LNCaP clone FGC (cell line): ENCODE data around the gene ARL3.

Experiments used
- DNase-seq: peaks from one replicate; pipeline ENCODE4 v3.0.0-alpha.2; 2011; ENCODE audit warnings: low read depth
- H3K4me3 ChIP-seq: 2 replicates; pipeline ENCODE4 v1.5.1; 2011; ENCODE audit warnings: mild to moderate bottlenecking, low read depth, low read length, control low read depth
- TF ChIP-seq, protein P1 (sequence below): IDR thresholded peaks from 2 replicates; pipeline ENCODE4 v1.5.1; 2012; ENCODE audit warnings: mild to moderate bottlenecking; ENCODE audit not compliant: control insufficient read depth, insufficient read depth; ENCODE audit errors: extremely low read depth

Gene ARL3

DNA sequence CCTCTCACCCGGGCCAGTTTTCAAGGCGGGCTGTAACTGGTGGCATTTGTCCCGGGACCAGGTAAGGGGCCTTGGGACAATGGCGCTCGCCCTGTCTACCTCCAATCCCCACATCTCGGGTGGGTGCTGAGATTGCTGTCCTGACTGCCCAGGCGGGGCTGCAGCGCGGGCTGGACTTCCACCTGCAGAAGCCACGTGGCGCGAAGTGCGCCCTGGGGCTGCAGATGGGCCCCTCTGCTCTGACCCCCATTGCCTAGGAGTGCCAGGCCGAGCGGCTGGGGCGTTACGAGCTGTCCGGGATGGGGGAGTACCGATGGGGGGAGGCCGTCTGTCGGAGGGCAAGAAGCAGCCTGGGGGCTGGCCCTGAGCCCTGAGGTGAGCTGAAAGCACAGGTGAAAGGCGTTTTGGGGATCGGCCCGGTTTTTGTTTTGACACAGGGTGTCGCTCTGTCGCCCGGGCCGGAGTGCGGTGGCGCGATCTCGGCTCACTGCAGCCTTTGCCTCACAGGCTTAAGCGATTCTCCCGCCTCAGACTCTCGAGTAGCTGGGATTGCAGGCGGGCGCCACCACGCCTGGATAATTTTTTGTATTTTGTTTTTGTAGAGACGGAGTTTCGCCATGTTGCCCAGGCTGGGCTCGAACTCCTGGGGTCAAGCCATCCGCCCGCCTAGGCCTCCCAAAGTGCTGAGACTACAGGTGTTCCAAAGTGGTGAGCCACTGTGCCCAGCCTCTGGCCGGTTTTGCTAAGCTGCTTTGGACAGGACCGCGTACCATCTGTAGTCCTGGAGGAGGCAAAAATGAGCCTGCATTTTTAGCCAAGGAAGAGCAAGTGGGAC, 641 bp upstream of the ARL3 start, which contains the start of gene SFXN2:
TSS of gene SFXN2 (plus strand) at position 16 of the 835 bp plus-strand sequence. CDS start 12,001 bp downstream, outside the sequence.
- TF ChIP-seq, protein P1, sequence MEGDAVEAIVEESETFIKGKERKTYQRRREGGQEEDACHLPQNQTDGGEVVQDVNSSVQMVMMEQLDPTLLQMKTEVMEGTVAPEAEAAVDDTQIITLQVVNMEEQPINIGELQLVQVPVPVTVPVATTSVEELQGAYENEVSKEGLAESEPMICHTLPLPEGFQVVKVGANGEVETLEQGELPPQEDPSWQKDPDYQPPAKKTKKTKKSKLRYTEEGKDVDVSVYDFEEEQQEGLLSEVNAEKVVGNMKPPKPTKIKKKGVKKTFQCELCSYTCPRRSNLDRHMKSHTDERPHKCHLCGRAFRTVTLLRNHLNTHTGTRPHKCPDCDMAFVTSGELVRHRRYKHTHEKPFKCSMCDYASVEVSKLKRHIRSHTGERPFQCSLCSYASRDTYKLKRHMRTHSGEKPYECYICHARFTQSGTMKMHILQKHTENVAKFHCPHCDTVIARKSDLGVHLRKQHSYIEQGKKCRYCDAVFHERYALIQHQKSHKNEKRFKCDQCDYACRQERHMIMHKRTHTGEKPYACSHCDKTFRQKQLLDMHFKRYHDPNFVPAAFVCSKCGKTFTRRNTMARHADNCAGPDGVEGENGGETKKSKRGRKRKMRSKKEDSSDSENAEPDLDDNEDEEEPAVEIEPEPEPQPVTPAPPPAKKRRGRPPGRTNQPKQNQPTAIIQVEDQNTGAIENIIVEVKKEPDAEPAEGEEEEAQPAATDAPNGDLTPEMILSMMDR: peak; percentile 47
- H3K4me3 ChIP-seq: peak within 1 kb of the TSS; percentile 92
- no peak for DNase-seq

DNA sequence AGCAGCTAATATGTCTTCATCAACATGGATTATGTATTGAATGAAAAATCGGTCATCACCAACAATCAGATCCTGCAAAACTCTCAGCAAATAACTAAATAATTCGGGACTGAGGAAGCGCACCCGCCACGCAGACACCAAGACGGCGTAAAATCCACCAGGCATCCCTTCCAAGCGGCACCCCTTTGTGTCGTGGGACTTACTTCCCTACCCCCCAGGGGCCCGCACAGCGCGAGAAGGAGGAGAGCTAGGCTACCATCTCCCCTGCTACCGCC, 721 bp downstream of the ARL3 start:
- no peak for DNase-seq
- H3K4me3 ChIP-seq: peak overlapping the region; percentile 92
- TF ChIP-seq, protein P1: 0 out of 2 replicates have a peak, but pooled peaks have one; percentile 19

DNA sequence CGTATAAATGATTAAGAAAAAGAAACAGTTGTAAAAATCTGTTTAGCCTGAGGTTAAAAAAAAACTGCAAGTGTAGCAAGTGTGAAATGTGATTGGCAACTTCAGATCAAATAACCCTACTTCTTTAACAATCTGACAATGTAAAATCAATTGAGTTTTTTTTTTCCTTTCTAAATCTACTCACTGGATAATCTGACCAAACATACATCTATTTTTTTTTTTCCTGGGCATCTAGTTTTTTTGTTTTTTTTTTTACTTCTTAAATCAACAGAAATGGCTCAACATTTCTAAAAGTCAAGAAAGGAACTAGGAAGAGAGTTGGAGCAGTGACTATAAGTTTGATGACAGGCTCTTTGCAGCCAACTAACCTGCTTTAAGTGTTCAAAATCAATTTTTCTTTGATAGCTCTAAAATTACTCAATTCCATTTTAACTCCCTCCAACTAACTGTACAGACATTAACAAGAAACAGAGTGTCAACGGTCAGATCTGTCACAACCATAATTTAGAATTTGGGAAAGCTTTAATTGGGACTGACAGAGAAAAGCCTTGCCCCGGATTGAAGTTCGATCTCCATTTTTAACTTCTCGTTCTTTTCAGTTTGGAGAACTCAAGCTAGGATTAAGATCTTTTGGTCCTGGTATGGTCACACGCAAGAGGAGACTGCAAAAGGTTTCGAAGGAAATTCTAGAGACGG, 1.2 kb downstream of the ARL3 start:
- peak overlapping the region; percentile 92 for H3K4me3 ChIP-seq
- TF ChIP-seq, protein P1: no peak
- DNase-seq: no peak

DNA sequence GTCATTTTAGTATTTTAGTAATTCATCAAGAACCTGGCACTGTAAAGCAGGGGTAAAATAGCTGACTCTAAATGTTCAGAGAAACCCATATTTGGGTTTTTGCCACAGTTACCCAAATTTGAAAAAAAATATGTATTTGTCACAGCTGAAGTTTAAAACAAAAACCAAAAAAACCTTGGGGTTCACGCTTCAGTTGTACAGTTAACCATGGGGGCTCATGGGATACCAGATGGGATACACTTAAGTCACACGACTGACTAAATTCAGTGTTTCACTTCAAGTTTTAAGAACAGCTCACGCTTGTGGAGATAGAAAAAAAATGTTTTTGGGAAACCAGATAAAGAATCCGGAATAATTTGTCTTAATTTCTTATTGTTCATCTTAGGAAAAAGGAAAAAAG, 2.1 kb downstream of the ARL3 start:
- no peak overlapping the region for H3K4me3 ChIP-seq
- DNase-seq: no peak
- TF ChIP-seq, protein P1: no peak

DNA sequence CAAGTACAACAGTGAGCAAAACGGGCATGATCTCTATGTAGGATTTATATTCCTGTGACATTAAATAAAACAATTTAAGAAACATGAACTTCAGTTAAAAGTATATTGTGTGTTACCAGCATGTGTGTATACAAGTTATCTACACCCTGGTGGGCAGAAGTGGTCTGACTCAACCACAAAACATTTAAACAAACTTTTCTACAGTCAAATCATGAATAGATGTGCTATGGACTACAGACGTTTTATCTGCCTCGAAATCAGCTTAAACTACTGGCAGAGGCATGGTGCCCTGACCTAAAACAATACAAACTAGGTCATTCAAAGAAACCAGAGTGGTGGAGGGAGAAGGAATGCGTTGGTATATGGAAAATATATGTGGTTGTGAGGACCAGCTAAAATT, 3.6 kb downstream of the ARL3 start:
- TF ChIP-seq, protein P1: no peak
- H3K4me3 ChIP-seq: no peak overlapping the region
- no peak for DNase-seq

DNA sequence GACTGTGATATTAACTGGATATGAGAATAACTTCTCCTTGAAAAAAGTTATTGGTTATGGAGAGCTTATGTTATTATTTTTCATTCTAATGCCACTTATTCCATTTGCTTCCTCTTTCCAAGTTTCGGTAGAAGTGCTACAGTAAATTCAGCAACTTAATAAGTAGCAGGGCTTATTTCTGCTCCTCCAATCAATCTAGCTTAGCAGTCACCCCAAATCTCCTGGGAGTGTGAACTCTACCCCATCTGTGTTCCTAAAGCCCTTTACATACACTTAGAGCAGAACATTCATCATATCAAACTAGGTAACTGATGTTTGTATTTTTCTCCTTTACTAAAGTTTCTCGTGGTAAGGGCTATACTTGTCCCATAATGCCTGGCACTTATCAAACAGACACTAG, 8.7 kb downstream of the ARL3 start:
- no peak for DNase-seq
- no peak overlapping the region for H3K4me3 ChIP-seq
- TF ChIP-seq, protein P1: no peak
